IMR-90 (cell line): ENCODE results near the gene ALOX15. TPM values are rescaled to one million over a fixed set of nuclear protein-coding genes. Genes with fewer than 3 reads are reported as not detected.

Source experiments
- ATAC-seq: fragments of 200-7000 bp; cut with Tn5 transposase; 2 replicates; pipeline ENCODE4 v1.9.1; 2020; ENCODE audit warnings: low read depth, mild to moderate bottlenecking, moderate library complexity
- BruUV-seq: library from RNA; stranded (reverse); fragments of 400-500 nt; replicated peaks from 2 replicates; lab custom pipeline; 2021; lab: Mats Ljungman, UMichigan
- CTCF ChIA-PET: fragments of 300-600 bp; formaldehyde crosslinking; extraction: SDS; loops from one replicate; lab custom pipeline; 2021; ENCODE audit warnings: antibody characterized with exemption; lab: Yijun Ruan, JAX
- POLR2A ChIA-PET: fragments of 300-600 bp; sonication (Branson Sonifier 250); formaldehyde crosslinking; loops from one replicate; lab custom pipeline; 2022; ENCODE audit warnings: antibody characterized with exemption; ENCODE audit not compliant: unreplicated experiment; lab: Charles Lee
- DNase-seq: peaks from one replicate; pipeline ENCODE4 v3.0.0; 2013
- H2AFZ ChIP-seq: replicated peaks from 2 replicates; pipeline ENCODE3; 2013; ENCODE audit warnings: low read length, mild to moderate bottlenecking; ENCODE audit not compliant: poor library complexity
- H2AK5ac ChIP-seq: 2 replicates; pipeline ENCODE4 v1.6.1; 2013; ENCODE audit warnings: low read depth, low read length, inconsistent platforms
- H2AK9ac ChIP-seq: replicated peaks from 2 replicates; pipeline ENCODE3; 2013; ENCODE audit warnings: mild to moderate bottlenecking, low read depth, low read length, moderate library complexity; ENCODE audit not compliant: poor library complexity
- H2BK120ac ChIP-seq: 2 replicates; pipeline ENCODE4 v1.6.1; 2013; ENCODE audit warnings: low read depth, low read length, inconsistent platforms
- H2BK15ac ChIP-seq: 3 replicates; pipeline ENCODE4 v1.6.1; 2013; ENCODE audit warnings: low read depth, low read length, inconsistent platforms
- H2BK20ac ChIP-seq: 2 replicates; pipeline ENCODE4 v1.6.1; 2013; ENCODE audit warnings: low read depth, mild to moderate bottlenecking, inconsistent platforms, low read length, moderate library complexity
- H2BK5ac ChIP-seq: 2 replicates; pipeline ENCODE4 v1.6.1; 2013; ENCODE audit warnings: mild to moderate bottlenecking, low read depth, low read length, inconsistent platforms; ENCODE audit not compliant: poor library complexity, severe bottlenecking
- H3K14ac ChIP-seq: replicated peaks from 2 replicates; pipeline ENCODE4 v1.6.1; 2013; ENCODE audit warnings: low read depth, low read length, inconsistent platforms
- H3K18ac ChIP-seq: 2 replicates; pipeline ENCODE4 v1.6.1; 2013; ENCODE audit warnings: low read depth, low read length, control low read depth
- H3K23ac ChIP-seq: 2 replicates; pipeline ENCODE4 v1.6.1; 2013; ENCODE audit warnings: low read depth, low read length, inconsistent platforms
- H3K27ac ChIP-seq: 2 replicates; pipeline ENCODE4 v1.5.1; 2013; ENCODE audit warnings: mild to moderate bottlenecking, control low read depth, low read length; ENCODE audit not compliant: insufficient read depth
- H3K27me3 ChIP-seq: 2 replicates; pipeline ENCODE4 v1.6.1; 2013; ENCODE audit warnings: low read length; ENCODE audit not compliant: control insufficient read depth, insufficient read depth
- H3K36me3 ChIP-seq: 2 replicates; pipeline ENCODE4 v1.6.1; 2013; ENCODE audit warnings: low read length, mixed read lengths; ENCODE audit not compliant: control insufficient read depth, insufficient read depth
- H3K4ac ChIP-seq: 2 replicates; pipeline ENCODE4 v1.6.1; 2013; ENCODE audit warnings: low read depth, low read length, inconsistent platforms
- H3K4me1 ChIP-seq: 2 replicates; pipeline ENCODE4 v1.6.1; 2013; ENCODE audit warnings: low read length, mixed read lengths; ENCODE audit not compliant: control insufficient read depth, insufficient read depth
- H3K4me2 ChIP-seq: 2 replicates; pipeline ENCODE4 v1.6.1; 2013; ENCODE audit warnings: low read depth, mild to moderate bottlenecking, control low read depth, low read length, moderate library complexity
- H3K4me3 ChIP-seq: 2 replicates; pipeline ENCODE4 v1.5.1; 2013; ENCODE audit warnings: low read depth, mild to moderate bottlenecking, control low read depth, low read length, moderate library complexity; ENCODE audit not compliant: insufficient read depth
- H3K56ac ChIP-seq: 2 replicates; pipeline ENCODE4 v1.6.1; 2013; ENCODE audit warnings: low read length, inconsistent platforms; ENCODE audit not compliant: insufficient read depth; ENCODE audit errors: extremely low read depth
- H3K79me1 ChIP-seq, 2 experiments: 2 replicates each; pipeline ENCODE4 v1.6.1; 2013; ENCODE audit warnings: low read length in 2 of 2, inconsistent platforms in 1 of 2, low read depth in 1 of 2
- H3K9ac ChIP-seq: 2 replicates; pipeline ENCODE4 v1.6.1; 2013; ENCODE audit warnings: low read depth, low read length, control low read depth
- H3K9me1 ChIP-seq: 2 replicates; pipeline ENCODE4 v1.6.1; 2013; ENCODE audit warnings: low read length, inconsistent platforms; ENCODE audit not compliant: insufficient read depth
- H3K9me3 ChIP-seq: 2 replicates; pipeline ENCODE4 v1.6.1; 2013; ENCODE audit warnings: low read length; ENCODE audit not compliant: control insufficient read depth, insufficient read depth
- H4K20me1 ChIP-seq: 2 replicates; pipeline ENCODE4 v1.6.1; 2013; ENCODE audit warnings: low read length, inconsistent platforms; ENCODE audit not compliant: insufficient read depth
- H4K5ac ChIP-seq: 2 replicates; pipeline ENCODE4 v1.6.1; 2013; ENCODE audit warnings: mild to moderate bottlenecking, low read depth, low read length, control low read depth
- H4K8ac ChIP-seq, 2 experiments: 2 replicates each; pipeline ENCODE4 v1.6.1; 2013; ENCODE audit warnings: low read depth in 2 of 2, low read length in 2 of 2, control low read depth in 1 of 2, inconsistent platforms in 1 of 2
- H4K91ac ChIP-seq: 2 replicates; pipeline ENCODE4 v1.6.1; 2013; ENCODE audit warnings: low read depth, low read length, inconsistent platforms; ENCODE audit not compliant: insufficient read depth
- BHLHE40 ChIP-seq: fragments of 150-350 bp; IDR thresholded peaks from 2 replicates; pipeline ENCODE4 v1.6.1; 2016; ENCODE audit warnings: mild to moderate bottlenecking, low read depth, low read length
- CEBPB ChIP-seq: IDR thresholded peaks from 2 replicates; pipeline ENCODE4 v1.6.1; 2012; ENCODE audit warnings: low read depth, low read length, improper control_type of control experiment
- CHD1 ChIP-seq: IDR thresholded peaks from 2 replicates; pipeline ENCODE4 v1.6.1; 2012; ENCODE audit warnings: low read depth, low read length, improper control_type of control experiment
- MAZ ChIP-seq: IDR thresholded peaks from 2 replicates; pipeline ENCODE4 v1.6.1; 2012; ENCODE audit warnings: low read depth, mild to moderate bottlenecking, low read length, improper control_type of control experiment, moderate library complexity, borderline replicate concordance
- MXI1 ChIP-seq: IDR thresholded peaks from 2 replicates; pipeline ENCODE4 v1.6.1; 2012; ENCODE audit warnings: low read depth, mild to moderate bottlenecking, low read length, moderate library complexity, borderline replicate concordance
- NFE2L2 ChIP-seq: fragments of 150-350 bp; IDR thresholded peaks from 2 replicates; pipeline ENCODE4 v1.6.1; 2016; ENCODE audit warnings: low read depth, mild to moderate bottlenecking, low read length
- POLR2A ChIP-seq: IDR thresholded peaks from 2 replicates; pipeline ENCODE4 v1.6.1; 2012; ENCODE audit warnings: mild to moderate bottlenecking, low read depth, low read length
- RCOR1 ChIP-seq: IDR thresholded peaks from 2 replicates; pipeline ENCODE4 v1.6.1; 2012; ENCODE audit warnings: mild to moderate bottlenecking, low read length, improper control_type of control experiment; ENCODE audit not compliant: insufficient replicate concordance
- RFX5 ChIP-seq: IDR thresholded peaks from 2 replicates; pipeline ENCODE4 v1.8.0; 2012; ENCODE audit warnings: low read depth, mild to moderate bottlenecking, low read length, moderate library complexity
- SMC3 ChIP-seq: fragments of 150-350 bp; IDR thresholded peaks from 2 replicates; pipeline ENCODE4 v1.6.1; 2016; ENCODE audit warnings: low read depth, mild to moderate bottlenecking, antibody characterized with exemption, low read length, moderate library complexity
- WGBS, 2 experiments: methylation state at CpG; one replicate each; pipeline versions ENCODE4 v1.1.5 to v1.1.7; 2013; ENCODE audit warnings: missing lambda C conversion rate in 2 of 2; ENCODE audit not compliant: insufficient read length in 1 of 2; ENCODE audit errors: extremely low coverage in 2 of 2; 5-methylcytosine and 5-hydroxymethylcytosine counted together
- dilution Hi-C: fragments of 300-500 bp; cut with HindIII; formaldehyde crosslinking; loops from one replicate; pipeline ENCODE4 v1.14.3; 2018; ENCODE audit warnings: low sequenced_read_pairs; ENCODE audit not compliant: unreplicated experiment
- in situ Hi-C: fragments of 300-500 bp; cut with MboI; formaldehyde crosslinking; loops from 3 replicates; pipeline ENCODE4 v1.14.3; 2019; ENCODE audit warnings: low sequenced_read_pairs, inconsistent platforms, mixed read lengths
- intact Hi-C: fragments of 100-400 bp; cut with micrococcal nuclease; formaldehyde crosslinking; loops from 2 replicates; pipeline ENCODE4 v1.10.0; 2022
- polyA plus RNA-seq, 3 experiments: library from polyadenylated mRNA; depleted of rRNA; stranded (reverse); fragments of >200 nt; gene quantifications; 2 replicates each; pipeline ENCODE4 v1.2.3, GENCODE V29; 2012; ENCODE audit warnings: low replicate concordance in 1 of 3
- total RNA-seq: library from RNA; depleted of rRNA; stranded (reverse); fragments of >200 nt; gene quantifications from 2 replicates; pipeline ENCODE4 v1.2.3, GENCODE V29; 2012
- TF ChIP-seq, protein P1 (sequence below): conservative IDR thresholded peaks from 2 replicates; pipeline ENCODE4 v1.5.1; 2012; ENCODE audit warnings: mild to moderate bottlenecking, low read depth, low read length, improper control_type of control experiment
- TF ChIP-seq, protein P2 (sequence below): fragments of 150-350 bp; IDR thresholded peaks from 2 replicates; pipeline ENCODE4 v1.6.1; 2016; ENCODE audit warnings: low read depth, mild to moderate bottlenecking, low read length, moderate library complexity, borderline replicate concordance

The ALOX15 gene
- total and polyA plus RNA-seq, 2 of the 4 experiments (the other 2 are of a cell fraction) = not detected

DNA sequence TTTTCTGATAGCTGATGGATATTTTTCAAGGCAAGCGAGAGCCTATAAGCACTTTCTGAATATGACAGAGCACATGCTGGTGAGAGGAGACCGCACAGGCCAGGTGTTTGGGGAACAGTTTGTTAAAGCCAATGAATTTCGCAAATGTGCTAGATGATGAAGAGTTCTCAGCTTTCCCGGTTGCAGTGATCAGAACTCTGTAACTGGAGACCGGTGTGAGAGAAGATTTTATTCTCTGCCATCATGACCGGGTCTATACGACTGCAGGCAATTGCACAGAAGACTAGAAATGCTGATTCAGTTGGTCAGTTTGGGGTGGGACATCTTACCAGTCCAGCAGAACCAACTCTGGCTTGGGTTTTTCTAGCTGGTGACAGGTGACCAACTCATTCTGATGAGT is 31.7 kb downstream of the ALOX15 start:
- BruUV-seq = no TSS peak
- no peak overlapping the region for H3K4ac ChIP-seq
- 90% methylated on average over 3 of the region's 7 CpGs; no CpG with 5 or more reads in 1 of the 2 experiments for WGBS, 2 experiments
- no peak overlapping the region for H3K23ac ChIP-seq
- no peak overlapping the region for H3K14ac ChIP-seq
- no peak overlapping the region for H2AK5ac ChIP-seq
- ChIA-PET CTCF (no interaction called here), POLR2A (no interaction called here)
- H2BK15ac ChIP-seq = no peak overlapping the region
- no peak overlapping the region for H2AK9ac ChIP-seq
- H4K91ac ChIP-seq = no peak overlapping the region
- H2BK5ac ChIP-seq = no peak overlapping the region
- H3K4me1 ChIP-seq = peaks cover 7% of the 10 kb centered on the region; the same call in 1 of the 2 replicates
- in situ Hi-C loops = no loop called here
- peaks cover 38% of the 10 kb centered on the region for H3K27me3 ChIP-seq
- TF ChIP-seq RCOR1 (no peak), SMC3 (no peak), NFE2L2 (no peak), POLR2A (no peak), MXI1 (no peak), BHLHE40 (no peak), RFX5 (no peak), MAZ (no peak), CEBPB (no peak), CHD1 (no peak)
- TF ChIP-seq, protein P1, sequence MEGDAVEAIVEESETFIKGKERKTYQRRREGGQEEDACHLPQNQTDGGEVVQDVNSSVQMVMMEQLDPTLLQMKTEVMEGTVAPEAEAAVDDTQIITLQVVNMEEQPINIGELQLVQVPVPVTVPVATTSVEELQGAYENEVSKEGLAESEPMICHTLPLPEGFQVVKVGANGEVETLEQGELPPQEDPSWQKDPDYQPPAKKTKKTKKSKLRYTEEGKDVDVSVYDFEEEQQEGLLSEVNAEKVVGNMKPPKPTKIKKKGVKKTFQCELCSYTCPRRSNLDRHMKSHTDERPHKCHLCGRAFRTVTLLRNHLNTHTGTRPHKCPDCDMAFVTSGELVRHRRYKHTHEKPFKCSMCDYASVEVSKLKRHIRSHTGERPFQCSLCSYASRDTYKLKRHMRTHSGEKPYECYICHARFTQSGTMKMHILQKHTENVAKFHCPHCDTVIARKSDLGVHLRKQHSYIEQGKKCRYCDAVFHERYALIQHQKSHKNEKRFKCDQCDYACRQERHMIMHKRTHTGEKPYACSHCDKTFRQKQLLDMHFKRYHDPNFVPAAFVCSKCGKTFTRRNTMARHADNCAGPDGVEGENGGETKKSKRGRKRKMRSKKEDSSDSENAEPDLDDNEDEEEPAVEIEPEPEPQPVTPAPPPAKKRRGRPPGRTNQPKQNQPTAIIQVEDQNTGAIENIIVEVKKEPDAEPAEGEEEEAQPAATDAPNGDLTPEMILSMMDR = no peak
- TF ChIP-seq, protein P2, sequence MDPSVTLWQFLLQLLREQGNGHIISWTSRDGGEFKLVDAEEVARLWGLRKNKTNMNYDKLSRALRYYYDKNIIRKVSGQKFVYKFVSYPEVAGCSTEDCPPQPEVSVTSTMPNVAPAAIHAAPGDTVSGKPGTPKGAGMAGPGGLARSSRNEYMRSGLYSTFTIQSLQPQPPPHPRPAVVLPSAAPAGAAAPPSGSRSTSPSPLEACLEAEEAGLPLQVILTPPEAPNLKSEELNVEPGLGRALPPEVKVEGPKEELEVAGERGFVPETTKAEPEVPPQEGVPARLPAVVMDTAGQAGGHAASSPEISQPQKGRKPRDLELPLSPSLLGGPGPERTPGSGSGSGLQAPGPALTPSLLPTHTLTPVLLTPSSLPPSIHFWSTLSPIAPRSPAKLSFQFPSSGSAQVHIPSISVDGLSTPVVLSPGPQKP = no peak
- no peak overlapping the region for H3K9ac ChIP-seq
- H2BK120ac ChIP-seq = no peak overlapping the region
- no peak overlapping the region for H2AFZ ChIP-seq
- no peak overlapping the region for H3K4me3 ChIP-seq
- no peaks in the 10 kb centered on the region for H4K20me1 ChIP-seq
- no peak overlapping the region for H4K5ac ChIP-seq
- no peaks in the 10 kb centered on the region for H3K9me3 ChIP-seq
- no peak overlapping the region for H3K27ac ChIP-seq
- no peaks in the 10 kb centered on the region for H3K36me3 ChIP-seq
- ATAC-seq (no peak), DNase-seq (no peak)
- no peak overlapping the region for H3K4me2 ChIP-seq
- dilution Hi-C loops = no loop called here
- H3K9me1 ChIP-seq = no peaks in the 10 kb centered on the region
- intact Hi-C loops = no loop called here
- H3K79me1 ChIP-seq = no peaks in the 10 kb centered on the region
- H4K8ac ChIP-seq = no peak overlapping the region
- H3K56ac ChIP-seq = no peak overlapping the region
- H2BK20ac ChIP-seq = no peak overlapping the region
- no peak overlapping the region for H3K18ac ChIP-seq
